ENCODE results near the gene RPS15A. TPM values are rescaled to one million over a fixed set of nuclear protein-coding genes. Genes with fewer than 3 reads are reported as not detected.
A peak's percentile ranks its signal among the peaks of the same experiment; 100 is the strongest.
"Not testable (repeated sequence)": the region's sequence is repeated elsewhere in the genome, so short reads cannot be mapped to it uniquely, and the experiment has no call there.

RPS15A gene
- polyA plus RNA-seq, 3 donors = 1,209 to 2,855 (median 1,397) TPM

- Histone ChIP-seq H3K36me3 (replicated peaks in 1 of 2; ENCODE audit: control insufficient read depth in 1 of 2, insufficient read depth in 2 of 2, low read length in 2 of 2) (peaks cover 55 to 56% of the 10 kb centered on the region in 2 donors), H4K20me1 (ENCODE audit: insufficient read depth, low read length) (peaks cover 56% of the 10 kb centered on the region), H3K4me1 (ENCODE audit: control insufficient read depth in 1 of 2, insufficient read depth in 2 of 2, low read length in 2 of 2) (peaks cover 5 to 10% of the 10 kb centered on the region in 2 donors), H2AFZ (ENCODE audit: insufficient read depth, low read depth, low read length, poor library complexity, severe bottlenecking) (no peak overlapping the region), H3K4me2 (replicated peaks; ENCODE audit: extremely low read depth, low read length, poor library complexity, severe bottlenecking) (no peak overlapping the region), H3K27me3 (ENCODE audit: control insufficient read depth in 2 of 2, insufficient read depth in 2 of 2, low read length in 2 of 2) (no peaks in the 10 kb centered on the region), H3K4me3 (replicated peaks in 1 of 3; ENCODE audit: low read depth in 2 of 3, low read length in 3 of 3) (no peak overlapping the region), H3K9ac (ENCODE audit: insufficient read depth, low read length, poor library complexity, severe bottlenecking) (no peak overlapping the region), H3K27ac (ENCODE audit: low read depth in 1 of 2, low read length in 2 of 2) (peak overlapping the region in 1 of 2 donors; percentile 51), H3K9me3 (replicated peaks in 1 of 2; ENCODE audit: control insufficient read depth in 1 of 2, insufficient read depth in 1 of 2, low read length in 2 of 2) (no peaks in the 10 kb centered on the region), H3K79me2 (ENCODE audit: insufficient read depth, low read length) (peaks cover 46% of the 10 kb centered on the region)
- H3K4me1 Mint-ChIP-seq = peaks cover 26% of the 10 kb centered on the region
- TF ChIP-seq, protein P1, sequence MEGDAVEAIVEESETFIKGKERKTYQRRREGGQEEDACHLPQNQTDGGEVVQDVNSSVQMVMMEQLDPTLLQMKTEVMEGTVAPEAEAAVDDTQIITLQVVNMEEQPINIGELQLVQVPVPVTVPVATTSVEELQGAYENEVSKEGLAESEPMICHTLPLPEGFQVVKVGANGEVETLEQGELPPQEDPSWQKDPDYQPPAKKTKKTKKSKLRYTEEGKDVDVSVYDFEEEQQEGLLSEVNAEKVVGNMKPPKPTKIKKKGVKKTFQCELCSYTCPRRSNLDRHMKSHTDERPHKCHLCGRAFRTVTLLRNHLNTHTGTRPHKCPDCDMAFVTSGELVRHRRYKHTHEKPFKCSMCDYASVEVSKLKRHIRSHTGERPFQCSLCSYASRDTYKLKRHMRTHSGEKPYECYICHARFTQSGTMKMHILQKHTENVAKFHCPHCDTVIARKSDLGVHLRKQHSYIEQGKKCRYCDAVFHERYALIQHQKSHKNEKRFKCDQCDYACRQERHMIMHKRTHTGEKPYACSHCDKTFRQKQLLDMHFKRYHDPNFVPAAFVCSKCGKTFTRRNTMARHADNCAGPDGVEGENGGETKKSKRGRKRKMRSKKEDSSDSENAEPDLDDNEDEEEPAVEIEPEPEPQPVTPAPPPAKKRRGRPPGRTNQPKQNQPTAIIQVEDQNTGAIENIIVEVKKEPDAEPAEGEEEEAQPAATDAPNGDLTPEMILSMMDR (IDR thresholded peaks at IDR 0.05) = no peak
- H3K36me3 Mint-ChIP-seq = peaks cover 48 to 58% of the 10 kb centered on the region in 2 donors
- H3K9me3 Mint-ChIP-seq = no peaks in the 10 kb centered on the region
- intact Hi-C loops (cut with micrococcal nuclease) = no loop called here
- H3K27ac Mint-ChIP-seq = peak overlapping the region in 1 of 7 donors; percentile 50
- no peak for DNase-seq
- H3K4me3 Mint-ChIP-seq = no peak overlapping the region
- WGBS (ENCODE audit: insufficient coverage) = 86% methylated on average over 2 of the region's 8 CpGs
- H3K27me3 Mint-ChIP-seq (ENCODE audit: low read depth in 3 of 3) = no peaks in the 10 kb centered on the region
Observed at GRCh38 chr16:18782697-18783429, 7.3 kb downstream of the RPS15A start.

- H3K9ac ChIP-seq (ENCODE audit: insufficient read depth, low read length, poor library complexity, severe bottlenecking); DNase-seq; H3K9me3 ChIP-seq (replicated peaks in 1 of 2; ENCODE audit: control insufficient read depth in 1 of 2, insufficient read depth in 1 of 2, low read length in 2 of 2); H3K4me1 ChIP-seq (ENCODE audit: control insufficient read depth in 1 of 2, insufficient read depth in 2 of 2, low read length in 2 of 2); intact Hi-C loops (cut with micrococcal nuclease); H3K27ac ChIP-seq (ENCODE audit: low read depth in 1 of 2, low read length in 2 of 2); H3K27me3 Mint-ChIP-seq (ENCODE audit: low read depth in 3 of 3); H3K4me2 ChIP-seq (replicated peaks; ENCODE audit: extremely low read depth, low read length, poor library complexity, severe bottlenecking); H3K4me3 ChIP-seq (replicated peaks in 1 of 3; ENCODE audit: low read depth in 2 of 3, low read length in 3 of 3); H3K27me3 ChIP-seq (ENCODE audit: control insufficient read depth in 2 of 2, insufficient read depth in 2 of 2, low read length in 2 of 2); H3K9me3 Mint-ChIP-seq; H2AFZ ChIP-seq (ENCODE audit: insufficient read depth, low read depth, low read length, poor library complexity, severe bottlenecking); H3K27ac Mint-ChIP-seq; H3K4me3 Mint-ChIP-seq: not testable (repeated sequence)
- peaks cover 36 to 43% of the 10 kb centered on the region in 2 donors for H3K36me3 Mint-ChIP-seq
- Histone ChIP-seq H4K20me1 (ENCODE audit: insufficient read depth, low read length) (peaks cover 40% of the 10 kb centered on the region), H3K36me3 (replicated peaks in 1 of 2; ENCODE audit: control insufficient read depth in 1 of 2, insufficient read depth in 2 of 2, low read length in 2 of 2) (peaks cover 40% of the 10 kb centered on the region in 2 donors), H3K79me2 (ENCODE audit: insufficient read depth, low read length) (peaks cover 30% of the 10 kb centered on the region)
- no CpG with 5 or more reads among the region's 6 CpGs for WGBS (ENCODE audit: insufficient coverage)
- peaks cover 17% of the 10 kb centered on the region for H3K4me1 Mint-ChIP-seq
Observed at GRCh38 chr16:18781232-18781631, 8.9 kb downstream of the RPS15A start.

DNA sequence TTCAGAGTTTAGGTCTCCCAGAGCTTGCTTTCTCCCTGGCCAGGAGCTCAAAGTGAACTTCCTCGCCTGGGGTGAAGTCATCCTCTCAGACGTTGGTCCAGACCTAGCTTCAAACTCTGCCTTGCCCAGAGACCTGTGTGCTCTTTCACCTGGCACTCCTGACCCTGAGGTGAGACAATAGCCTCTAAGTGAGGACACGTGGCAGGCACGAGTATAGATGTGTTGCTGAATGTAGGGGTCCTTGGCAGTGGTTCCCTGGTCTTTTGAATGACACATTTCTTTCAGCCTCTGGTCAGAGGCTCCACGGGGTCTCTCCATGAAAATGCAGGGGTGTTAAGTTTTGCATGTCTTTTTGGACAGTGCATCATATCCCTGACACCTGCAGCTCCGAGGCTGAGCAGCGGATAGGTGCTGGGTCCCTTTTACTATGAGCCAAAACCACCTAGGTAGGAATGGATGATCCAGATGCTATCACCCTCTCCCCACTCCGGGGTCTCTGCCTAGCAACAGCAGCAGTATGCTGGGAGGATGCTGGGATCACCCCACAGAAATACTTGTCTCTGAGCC is 9.6 kb downstream of the RPS15A start:
- Mint-ChIP-seq H3K4me1 (peaks cover 14% of the 10 kb centered on the region), H3K36me3 (peaks cover 29 to 36% of the 10 kb centered on the region in 2 donors)
- H3K4me3 Mint-ChIP-seq; H3K27ac ChIP-seq (ENCODE audit: low read depth in 1 of 2, low read length in 2 of 2); H2AFZ ChIP-seq (ENCODE audit: insufficient read depth, low read depth, low read length, poor library complexity, severe bottlenecking); H3K4me2 ChIP-seq (replicated peaks; ENCODE audit: extremely low read depth, low read length, poor library complexity, severe bottlenecking); H3K27ac Mint-ChIP-seq; H3K9ac ChIP-seq (ENCODE audit: insufficient read depth, low read length, poor library complexity, severe bottlenecking); DNase-seq; H3K9me3 Mint-ChIP-seq; H3K27me3 ChIP-seq (ENCODE audit: control insufficient read depth in 2 of 2, insufficient read depth in 2 of 2, low read length in 2 of 2); H3K27me3 Mint-ChIP-seq (ENCODE audit: low read depth in 3 of 3); H3K9me3 ChIP-seq (replicated peaks in 1 of 2; ENCODE audit: control insufficient read depth in 1 of 2, insufficient read depth in 1 of 2, low read length in 2 of 2); H3K4me3 ChIP-seq (replicated peaks in 1 of 3; ENCODE audit: low read depth in 2 of 3, low read length in 3 of 3); intact Hi-C loops (cut with micrococcal nuclease): not testable (repeated sequence)
- Histone ChIP-seq H4K20me1 (ENCODE audit: insufficient read depth, low read length) (peaks cover 33% of the 10 kb centered on the region), H3K4me1 (ENCODE audit: control insufficient read depth in 1 of 2, insufficient read depth in 2 of 2, low read length in 2 of 2) (peaks cover 2 to 11% of the 10 kb centered on the region in 2 donors), H3K79me2 (ENCODE audit: insufficient read depth, low read length) (peaks cover 23% of the 10 kb centered on the region), H3K36me3 (replicated peaks in 1 of 2; ENCODE audit: control insufficient read depth in 1 of 2, insufficient read depth in 2 of 2, low read length in 2 of 2) (peaks cover 33% of the 10 kb centered on the region in 2 donors)
- WGBS (ENCODE audit: insufficient coverage) = 91% methylated on average over 3 of the region's 8 CpGs

GRCh38 chr16:18777664-18778063 is 12.5 kb downstream of the RPS15A start:
- H3K9ac ChIP-seq (ENCODE audit: insufficient read depth, low read length, poor library complexity, severe bottlenecking); intact Hi-C loops (cut with micrococcal nuclease); H3K27me3 ChIP-seq (ENCODE audit: control insufficient read depth in 2 of 2, insufficient read depth in 2 of 2, low read length in 2 of 2); H3K27me3 Mint-ChIP-seq (ENCODE audit: low read depth in 3 of 3); H4K20me1 ChIP-seq (ENCODE audit: insufficient read depth, low read length); H3K4me3 ChIP-seq (replicated peaks in 1 of 3; ENCODE audit: low read depth in 2 of 3, low read length in 3 of 3); H2AFZ ChIP-seq (ENCODE audit: insufficient read depth, low read depth, low read length, poor library complexity, severe bottlenecking); H3K27ac ChIP-seq (ENCODE audit: low read depth in 1 of 2, low read length in 2 of 2); H3K36me3 ChIP-seq (replicated peaks in 1 of 2; ENCODE audit: control insufficient read depth in 1 of 2, insufficient read depth in 2 of 2, low read length in 2 of 2); H3K4me3 Mint-ChIP-seq; H3K9me3 ChIP-seq (replicated peaks in 1 of 2; ENCODE audit: control insufficient read depth in 1 of 2, insufficient read depth in 1 of 2, low read length in 2 of 2); H3K79me2 ChIP-seq (ENCODE audit: insufficient read depth, low read length); H3K27ac Mint-ChIP-seq; H3K9me3 Mint-ChIP-seq; H3K4me2 ChIP-seq (replicated peaks; ENCODE audit: extremely low read depth, low read length, poor library complexity, severe bottlenecking); DNase-seq; H3K36me3 Mint-ChIP-seq: not testable (repeated sequence)
- H3K4me1 ChIP-seq (ENCODE audit: control insufficient read depth in 1 of 2, insufficient read depth in 2 of 2, low read length in 2 of 2) = peaks cover 9 to 27% of the 10 kb centered on the region in 2 donors
- no CpG with 5 or more reads among the region's 1 CpG for WGBS (ENCODE audit: insufficient coverage)
- H3K4me1 Mint-ChIP-seq = peaks cover 25% of the 10 kb centered on the region
